Ascending aorta (tissue), 2 donors: ENCODE results near the gene MDFIC2. TPM values are rescaled to one million over a fixed set of nuclear protein-coding genes. Genes with fewer than 3 reads are reported as not detected.

Experiments
- DNase-seq, 2 donors: peaks; one replicate each; pipeline ENCODE4 v3.0.0-alpha.2; 2019; ENCODE audit warnings: low spot score in 2 of 2
- H3K27ac ChIP-seq, 2 donors: fragments of 200-600 bp; sonication (generic); one replicate each; pipeline ENCODE4 v1.5.1; 2016 to 2017; ENCODE audit warnings: mild to moderate bottlenecking in 1 of 2
- H3K27me3 ChIP-seq: fragments of 200-600 bp; sonication (generic); one replicate; pipeline ENCODE4 v1.5.1; 2017
- H3K36me3 ChIP-seq, 2 donors: fragments of 200-600 bp; sonication (generic); one replicate each; pipeline ENCODE4 v1.5.1; 2016
- H3K4me1 ChIP-seq, 2 donors: fragments of 200-600 bp; sonication (generic); one replicate each; pipeline ENCODE4 v1.5.1; 2016 to 2017; ENCODE audit warnings: mild to moderate bottlenecking in 1 of 2
- H3K4me3 ChIP-seq, 2 donors: fragments of 200-600 bp; sonication (generic); one replicate each; pipeline ENCODE4 v1.5.1; 2016 to 2017; ENCODE audit warnings: mild to moderate bottlenecking in 1 of 2
- H3K9me3 ChIP-seq, 2 donors: fragments of 200-600 bp; sonication (generic); one replicate each; pipeline ENCODE4 v1.5.1; 2016
- intact Hi-C: fragments of 100-400 bp; cut with DNase I; formaldehyde crosslinking; loops from one replicate; pipeline ENCODE4 v1.15.1; 2023
- total RNA-seq: library from RNA; depleted of rRNA; stranded (reverse); fragments of >200 nt; gene quantifications from one replicate; pipeline ENCODE4 v1.1.0, GENCODE V29; 2016
- TF ChIP-seq, protein P1 (sequence below), 3 experiments: fragments of 200-600 bp in 2 of 3; fragments of 450-650 bp in 1 of 3; sonication (generic) in 2 of 3; IDR thresholded peaks; one replicate each; pipeline ENCODE4 v1.5.1; 2016 to 2019; ENCODE audit warnings: antibody characterized with exemption in 3 of 3, mild to moderate bottlenecking in 1 of 3, moderate library complexity in 1 of 3

Gene MDFIC2
- not detected for total RNA-seq

DNA sequence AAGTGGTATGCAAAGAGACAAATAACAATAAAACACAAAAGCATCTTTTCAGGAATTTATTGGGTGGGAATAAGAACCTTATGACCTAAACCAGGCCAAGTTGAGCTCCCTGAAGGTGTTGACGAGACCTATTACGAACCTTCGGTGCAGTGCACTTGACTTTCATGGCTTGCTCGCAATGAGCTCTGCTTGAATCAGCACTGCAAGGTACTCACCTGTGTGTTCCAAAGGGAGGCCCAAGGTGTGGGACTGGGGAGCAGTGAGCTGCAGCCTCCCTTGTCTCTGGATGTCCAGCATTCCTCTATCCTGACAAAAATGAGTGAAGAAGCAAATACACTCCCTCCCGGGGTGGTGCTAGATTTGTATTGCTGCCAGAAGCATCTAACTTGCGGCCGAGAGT lies at the start of gene MDFIC2:
TSS of gene MDFIC2 (minus strand) at position 303 of the 400 bp plus-strand sequence. CDS start 665 bp downstream, outside the sequence.
- Histone ChIP-seq H3K4me3 (no peak within 1 kb of the TSS), H3K9me3 (no peaks in the 10 kb centered on the region), H3K36me3 (no peaks in the 10 kb centered on the region), H3K27me3 (no peaks in the 10 kb centered on the region), H3K27ac (no peak within 1 kb of the TSS), H3K4me1 (peaks cover 0 to 3% of the 10 kb centered on the region in 2 donors)
- intact Hi-C loops = no loop called here
- TF ChIP-seq, protein P1, sequence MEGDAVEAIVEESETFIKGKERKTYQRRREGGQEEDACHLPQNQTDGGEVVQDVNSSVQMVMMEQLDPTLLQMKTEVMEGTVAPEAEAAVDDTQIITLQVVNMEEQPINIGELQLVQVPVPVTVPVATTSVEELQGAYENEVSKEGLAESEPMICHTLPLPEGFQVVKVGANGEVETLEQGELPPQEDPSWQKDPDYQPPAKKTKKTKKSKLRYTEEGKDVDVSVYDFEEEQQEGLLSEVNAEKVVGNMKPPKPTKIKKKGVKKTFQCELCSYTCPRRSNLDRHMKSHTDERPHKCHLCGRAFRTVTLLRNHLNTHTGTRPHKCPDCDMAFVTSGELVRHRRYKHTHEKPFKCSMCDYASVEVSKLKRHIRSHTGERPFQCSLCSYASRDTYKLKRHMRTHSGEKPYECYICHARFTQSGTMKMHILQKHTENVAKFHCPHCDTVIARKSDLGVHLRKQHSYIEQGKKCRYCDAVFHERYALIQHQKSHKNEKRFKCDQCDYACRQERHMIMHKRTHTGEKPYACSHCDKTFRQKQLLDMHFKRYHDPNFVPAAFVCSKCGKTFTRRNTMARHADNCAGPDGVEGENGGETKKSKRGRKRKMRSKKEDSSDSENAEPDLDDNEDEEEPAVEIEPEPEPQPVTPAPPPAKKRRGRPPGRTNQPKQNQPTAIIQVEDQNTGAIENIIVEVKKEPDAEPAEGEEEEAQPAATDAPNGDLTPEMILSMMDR (IDR thresholded peaks at IDR 0.05) = no peak
- DNase-seq = no peak

DNA sequence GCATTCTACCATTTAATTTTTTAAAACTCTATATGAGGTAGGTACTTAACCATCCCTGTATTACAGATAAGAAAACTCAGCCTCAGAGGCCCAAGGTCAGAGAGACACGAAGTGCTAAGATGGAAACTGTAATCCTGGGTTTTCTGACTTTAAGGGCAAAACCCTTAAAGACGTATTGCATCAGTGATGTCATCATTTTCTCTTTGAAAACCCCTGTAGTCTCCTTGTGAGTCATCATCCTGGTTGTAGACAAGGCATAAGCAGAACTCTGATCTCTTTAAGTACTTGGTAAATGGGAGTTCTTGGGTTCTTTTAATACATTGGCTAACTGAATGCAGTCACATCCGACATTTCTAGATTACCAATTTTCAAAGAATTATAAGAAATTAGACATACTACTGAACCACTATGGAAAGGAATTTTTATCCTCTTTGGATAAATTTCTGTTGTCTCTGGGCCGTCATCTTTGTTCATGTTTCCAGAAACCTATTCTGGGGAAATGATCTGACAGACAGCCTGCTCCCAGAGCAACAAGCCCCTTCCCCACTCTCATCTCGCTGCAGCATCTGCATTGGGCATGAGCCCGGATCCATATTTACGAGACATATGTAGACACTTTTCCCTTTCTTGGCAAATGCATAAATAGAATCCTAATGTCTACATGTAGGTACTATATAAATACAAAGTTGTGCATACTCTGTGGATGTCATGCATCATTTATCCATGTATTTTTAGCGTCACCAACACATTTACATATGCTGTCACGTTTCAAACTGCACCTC lies 48.7 kb upstream of the MDFIC2 start:
- Histone ChIP-seq H3K4me1 (no peaks in the 10 kb centered on the region), H3K36me3 (no peaks in the 10 kb centered on the region), H3K9me3 (peaks cover 0 to 9% of the 10 kb centered on the region in 2 donors), H3K27ac (no peak overlapping the region), H3K27me3 (no peaks in the 10 kb centered on the region), H3K4me3 (no peak overlapping the region)
- no peak for DNase-seq
- TF ChIP-seq, protein P1 (IDR thresholded peaks at IDR 0.05) = no peak
- intact Hi-C loops = no loop called here

DNA sequence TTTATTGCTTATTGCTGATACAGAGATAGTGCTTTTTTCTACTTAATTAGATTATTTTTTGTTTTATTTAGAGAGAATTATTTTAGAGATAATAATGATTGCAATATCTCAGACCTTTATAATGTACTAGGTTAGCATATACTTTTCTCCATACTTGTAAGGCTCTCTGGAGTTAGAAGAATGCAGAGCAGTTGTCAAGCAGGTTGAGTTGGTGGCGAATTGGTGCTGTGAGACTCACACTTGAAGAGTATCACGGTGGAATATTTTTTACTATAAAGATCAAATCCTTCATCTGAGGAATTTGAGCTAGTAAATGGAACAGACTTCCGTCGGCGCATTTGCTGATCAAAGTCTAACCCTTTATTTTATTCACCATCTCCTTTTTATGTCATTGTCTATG lies 47.3 kb upstream of the MDFIC2 start:
- H3K27me3 ChIP-seq = no peaks in the 10 kb centered on the region
- no peaks in the 10 kb centered on the region for H3K36me3 ChIP-seq
- no peaks in the 10 kb centered on the region for H3K4me1 ChIP-seq
- no peak overlapping the region for H3K27ac ChIP-seq
- peaks cover 0 to 9% of the 10 kb centered on the region in 2 donors for H3K9me3 ChIP-seq
- intact Hi-C loops = loop anchor here (1.0 kb wide), 2 partner anchors 268 to 295 kb away; no protein-coding TSS in a partner anchor
- DNase-seq = no peak
- TF ChIP-seq, protein P1 (IDR thresholded peaks at IDR 0.05) = no peak
- H3K4me3 ChIP-seq = no peak overlapping the region

DNA sequence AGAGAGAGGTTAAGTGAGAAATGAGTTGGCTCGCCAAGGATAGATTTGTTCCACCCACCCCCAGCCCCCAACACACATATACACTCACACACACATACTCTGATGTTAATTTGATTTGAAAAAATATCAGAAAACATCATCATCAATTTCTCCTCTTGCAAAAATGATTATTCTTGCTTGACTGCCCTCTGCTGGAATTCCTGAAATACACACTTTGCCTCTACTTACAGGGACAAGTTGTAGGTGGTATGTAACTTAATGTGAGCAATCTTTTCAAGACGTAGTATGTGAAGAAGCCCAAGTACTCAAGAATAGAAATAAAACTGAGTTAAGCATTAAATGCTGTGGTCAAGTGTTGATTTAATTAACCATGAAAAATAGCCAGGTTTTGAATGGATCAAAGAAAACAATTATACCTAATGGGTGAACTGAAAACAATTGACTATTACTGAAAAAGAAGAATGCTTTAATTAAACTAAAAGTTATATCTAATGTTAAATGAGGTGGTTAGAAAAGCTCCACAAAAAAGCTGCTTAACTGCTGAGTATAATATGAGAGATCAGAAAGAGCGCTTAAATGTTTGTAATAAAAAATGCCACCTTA lies 46.6 kb upstream of the MDFIC2 start:
- Histone ChIP-seq H3K36me3 (no peaks in the 10 kb centered on the region), H3K4me3 (no peak overlapping the region)
- DNase-seq = no peak

DNA sequence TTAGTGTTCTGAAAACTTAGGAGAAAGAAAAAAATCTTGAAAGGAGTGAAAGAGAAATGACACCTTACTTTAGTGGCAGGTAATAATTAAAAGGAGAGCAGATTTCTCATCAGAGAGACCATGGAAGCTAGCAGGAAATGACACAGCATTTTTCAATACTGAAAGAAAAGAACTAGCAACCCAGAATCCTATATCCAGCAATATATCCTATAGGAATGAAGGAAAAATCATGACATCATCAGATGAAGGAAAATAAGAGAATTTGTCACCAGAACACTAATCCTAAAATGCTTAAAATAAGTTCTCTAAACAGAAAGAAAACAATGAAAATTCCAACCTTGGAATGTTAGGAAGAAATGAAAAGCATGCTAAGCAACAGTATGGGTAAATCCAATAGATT lies 39.8 kb upstream of the MDFIC2 start:
- intact Hi-C loops = no loop called here
- Histone ChIP-seq H3K36me3 (no peaks in the 10 kb centered on the region), H3K9me3 (peaks cover 0 to 17% of the 10 kb centered on the region in 2 donors), H3K27me3 (no peaks in the 10 kb centered on the region), H3K27ac (no peak overlapping the region), H3K4me1 (no peaks in the 10 kb centered on the region), H3K4me3 (no peak overlapping the region)
- TF ChIP-seq, protein P1 (IDR thresholded peaks at IDR 0.05) = no peak
- DNase-seq = no peak

More for the DNA sequence above, 46.6 kb upstream of the MDFIC2 start:
- no peaks in the 10 kb centered on the region for H3K4me1 ChIP-seq
- no peaks in the 10 kb centered on the region for H3K27me3 ChIP-seq
- H3K27ac ChIP-seq = no peak overlapping the region
- TF ChIP-seq, protein P1 (IDR thresholded peaks at IDR 0.05) = peak; percentile 42 to 76 (median 60)
- intact Hi-C loops = loop anchor here (1.0 kb wide), 2 partner anchors 268 to 295 kb away; no protein-coding TSS in a partner anchor
- H3K9me3 ChIP-seq = peaks cover 0 to 3% of the 10 kb centered on the region in 2 donors
